H9 (cell line): Measurements from ENCODE around the gene GAK. TPM values are rescaled to one million over a fixed set of nuclear protein-coding genes. Genes with fewer than 3 reads are reported as not detected.

Experiments used
- DNase-seq: peaks from one replicate; pipeline ENCODE4 v3.0.0-alpha.2; 2017
- H2AFZ ChIP-seq: one replicate; pipeline ENCODE4 v1.6.1; 2013; ENCODE audit warnings: mild to moderate bottlenecking, low read length, control low read depth, moderate library complexity
- H2AK5ac ChIP-seq: 2 replicates; pipeline ENCODE4 v1.6.1; 2013; ENCODE audit warnings: low read length, control low read depth, mixed read lengths; ENCODE audit not compliant: insufficient read length
- H2BK120ac ChIP-seq: one replicate; pipeline ENCODE4 v1.6.1; 2013; ENCODE audit warnings: low read depth, mild to moderate bottlenecking, low read length, control low read depth, inconsistent platforms; ENCODE audit not compliant: poor library complexity, severe bottlenecking
- H2BK12ac ChIP-seq: 2 replicates; pipeline ENCODE4 v1.6.1; 2013; ENCODE audit warnings: low read length, control low read depth, mixed read lengths, low read depth; ENCODE audit not compliant: insufficient read length
- H2BK15ac ChIP-seq: 2 replicates; pipeline ENCODE4 v1.6.1; 2013; ENCODE audit warnings: low read depth, low read length, control low read depth
- H2BK20ac ChIP-seq: one replicate; pipeline ENCODE4 v1.6.1; 2013; ENCODE audit warnings: low read depth, mild to moderate bottlenecking, low read length, control low read depth, inconsistent platforms; ENCODE audit not compliant: poor library complexity, severe bottlenecking
- H2BK5ac ChIP-seq: 2 replicates; pipeline ENCODE4 v1.6.1; 2013; ENCODE audit warnings: low read length, control low read depth, mixed read lengths; ENCODE audit not compliant: insufficient read length
- H3K14ac ChIP-seq: 2 replicates; pipeline ENCODE4 v1.6.1; 2013; ENCODE audit warnings: low read length, control low read depth; ENCODE audit not compliant: insufficient read depth
- H3K18ac ChIP-seq: 2 replicates; pipeline ENCODE4 v1.6.1; 2013; ENCODE audit warnings: low read depth, mild to moderate bottlenecking, mixed read lengths, low read length, control low read depth; ENCODE audit not compliant: insufficient read length
- H3K23ac ChIP-seq: 2 replicates; pipeline ENCODE4 v1.6.1; 2013; ENCODE audit warnings: low read length, control low read depth, mixed read lengths, low read depth; ENCODE audit not compliant: insufficient read length
- H3K23me2 ChIP-seq: 2 replicates; pipeline ENCODE4 v1.6.1; 2013; ENCODE audit warnings: low read depth, mild to moderate bottlenecking, mixed read lengths, low read length, control low read depth; ENCODE audit not compliant: insufficient read length, poor library complexity, severe bottlenecking
- H3K27ac ChIP-seq: 2 replicates; pipeline ENCODE4 v1.5.1; 2013; ENCODE audit warnings: low read length, control low read depth, mixed read lengths, low read depth; ENCODE audit not compliant: insufficient read length
- H3K27me3 ChIP-seq: 2 replicates; pipeline ENCODE4 v1.6.1; 2013; ENCODE audit warnings: low read length, control low read depth, inconsistent platforms; ENCODE audit not compliant: insufficient read depth
- H3K4ac ChIP-seq: 2 replicates; pipeline ENCODE4 v1.6.1; 2013; ENCODE audit warnings: low read depth, mild to moderate bottlenecking, control low read depth, inconsistent platforms, low read length, moderate library complexity
- H3K4me1 ChIP-seq: 2 replicates; pipeline ENCODE4 v1.6.1; 2013; ENCODE audit warnings: low read length, control low read depth, inconsistent platforms; ENCODE audit not compliant: insufficient read depth
- H3K4me2 ChIP-seq: 2 replicates; pipeline ENCODE4 v1.6.1; 2013; ENCODE audit warnings: low read length, control low read depth, mixed read lengths; ENCODE audit not compliant: insufficient read length, insufficient read depth
- H3K56ac ChIP-seq: 2 replicates; pipeline ENCODE4 v1.6.1; 2013; ENCODE audit warnings: low read depth, mild to moderate bottlenecking, mixed read lengths, low read length, control low read depth; ENCODE audit not compliant: insufficient read length
- H3K79me1 ChIP-seq: 2 replicates; pipeline ENCODE4 v1.6.1; 2013; ENCODE audit warnings: low read depth, mild to moderate bottlenecking, moderate library complexity, low read length, control low read depth, inconsistent platforms; ENCODE audit not compliant: insufficient read depth, poor library complexity, severe bottlenecking
- H3K79me2 ChIP-seq: 2 replicates; pipeline ENCODE4 v1.6.1; 2013; ENCODE audit warnings: low read length, control low read depth, inconsistent platforms; ENCODE audit not compliant: insufficient read depth
- H3K9ac ChIP-seq: 2 replicates; pipeline ENCODE4 v1.6.1; 2013; ENCODE audit warnings: low read length, control low read depth, mixed read lengths; ENCODE audit not compliant: insufficient read length; ENCODE audit errors: extremely low read depth
- H3K9me3 ChIP-seq: one replicate; pipeline ENCODE4 v1.6.1; 2013; ENCODE audit warnings: low read depth, low read length, inconsistent platforms; ENCODE audit not compliant: control insufficient read depth
- H3T11ph ChIP-seq: one replicate; pipeline ENCODE4 v1.6.1; 2013; ENCODE audit warnings: mild to moderate bottlenecking, low read length, control low read depth, inconsistent platforms
- H4K20me1 ChIP-seq: one replicate; pipeline ENCODE4 v1.6.1; 2013; ENCODE audit not compliant: control insufficient read depth, insufficient read length, insufficient read depth
- H4K5ac ChIP-seq: 2 replicates; pipeline ENCODE4 v1.6.1; 2013; ENCODE audit warnings: low read depth, mild to moderate bottlenecking, mixed read lengths, low read length, control low read depth; ENCODE audit not compliant: insufficient read length
- H4K8ac ChIP-seq: replicated peaks from 2 replicates; pipeline ENCODE4 v1.6.1; 2013; ENCODE audit warnings: low read length, control low read depth, mixed read lengths, low read depth; ENCODE audit not compliant: insufficient read length
- H4K91ac ChIP-seq: 2 replicates; pipeline ENCODE4 v1.6.1; 2013; ENCODE audit warnings: low read depth, mild to moderate bottlenecking, moderate library complexity, mixed read lengths, low read length, control low read depth; ENCODE audit not compliant: insufficient read length
- H3K27ac Mint-ChIP-seq, 3 experiments: 2 replicates in 2 of 3; 3 replicates in 1 of 3; pipeline ENCODE4 v1.8.0; 2020 to 2021; ENCODE audit warnings: mixed read lengths in 3 of 3, mild to moderate bottlenecking in 1 of 3, moderate library complexity in 1 of 3
- H3K27me3 Mint-ChIP-seq: 2 replicates; pipeline ENCODE4 v1.8.0; 2021; ENCODE audit warnings: low read depth, mild to moderate bottlenecking, moderate library complexity, mixed read lengths
- H3K36me3 Mint-ChIP-seq, 3 experiments: 2 replicates in 2 of 3; 3 replicates in 1 of 3; pipeline ENCODE4 v1.8.0; 2020 to 2021; ENCODE audit warnings: low read depth in 3 of 3, mixed read lengths in 3 of 3; ENCODE audit not compliant: insufficient read depth in 1 of 3
- H3K4me1 Mint-ChIP-seq, 2 experiments: 2 replicates each; pipeline ENCODE4 v1.8.0; 2020; ENCODE audit warnings: mixed read lengths in 2 of 2
- H3K4me3 Mint-ChIP-seq, 2 experiments: 2 replicates in 1 of 2; 3 replicates in 1 of 2; pipeline ENCODE4 v1.8.0; 2020 to 2021; ENCODE audit warnings: mild to moderate bottlenecking in 2 of 2, mixed read lengths in 2 of 2, moderate library complexity in 1 of 2
- H3K9me3 Mint-ChIP-seq, 2 experiments: 2 replicates in 1 of 2; 3 replicates in 1 of 2; pipeline ENCODE4 v1.8.0; 2020; ENCODE audit warnings: mild to moderate bottlenecking in 2 of 2, mixed read lengths in 2 of 2, moderate library complexity in 1 of 2
- CTCF ChIP-seq: fragments of 200-600 bp; sonication (generic); conservative IDR thresholded peaks from 3 replicates; pipeline ENCODE4 v1.8.0; 2021; ENCODE audit warnings: antibody characterized with exemption, mild to moderate bottlenecking
- WGBS: extraction: QIAGEN DNeasy Blood & Tissue Kit; methylation state at CpG from one replicate; pipeline ENCODE4 v1.1.7; 2013; ENCODE audit warnings: missing lambda C conversion rate, low lambda C conversion rate, mixed read lengths; ENCODE audit not compliant: insufficient read length; ENCODE audit errors: extremely low coverage; 5-methylcytosine and 5-hydroxymethylcytosine counted together
- total RNA-seq: library from RNA; stranded (reverse); gene quantifications from 2 replicates; pipeline ENCODE4 v1.2.1, GENCODE V29; 2021

GAK gene
- total RNA-seq, 1 experiment from 2014 or later, result 80.7 TPM

DNA sequence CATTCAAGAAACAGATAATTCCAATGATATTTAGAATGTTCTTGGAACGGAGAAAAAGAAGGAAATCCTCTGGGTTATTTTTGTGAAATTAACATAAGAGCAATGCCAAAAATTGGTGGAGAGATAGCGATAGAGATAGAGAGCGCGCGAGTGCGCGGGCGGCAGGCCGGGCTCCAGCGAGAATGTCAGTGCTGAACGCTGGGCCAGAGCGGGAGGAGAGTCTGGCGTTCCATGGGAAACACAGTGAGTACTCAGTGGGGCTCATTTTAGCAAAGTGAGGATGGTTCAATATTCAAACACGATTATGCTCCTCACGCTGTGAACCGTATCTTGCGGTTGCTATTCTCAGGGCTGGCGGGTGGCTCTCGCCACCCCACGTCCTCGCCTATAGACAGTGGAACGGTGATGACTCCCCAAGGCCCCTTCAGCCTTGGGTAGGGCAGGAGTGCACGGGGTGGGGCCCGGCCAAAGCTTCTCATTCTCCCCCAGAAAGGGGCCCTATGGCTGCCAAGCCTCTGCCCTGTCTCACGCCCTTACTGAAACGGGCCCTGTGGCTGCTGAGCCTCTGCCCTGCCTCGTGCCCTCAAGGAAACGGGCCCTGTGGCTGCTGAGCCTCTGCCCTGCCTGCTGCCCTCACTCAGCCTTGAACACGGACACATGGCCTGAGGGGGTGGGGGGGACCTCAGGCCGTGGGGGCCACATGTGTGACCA lies 123.1 kb downstream of the GAK start:
- Histone ChIP-seq H3K4me1 (no peaks in the 10 kb centered on the region), H3K9ac (no peak overlapping the region), H3K23me2 (no peaks in the 10 kb centered on the region), H2AFZ (no peak overlapping the region), H3T11ph (no peak overlapping the region), H2BK5ac (no peak overlapping the region), H3K4me2 (no peak overlapping the region), H3K9me3 (no peaks in the 10 kb centered on the region), H2BK15ac (no peak overlapping the region), H2AK5ac (no peak overlapping the region), H3K4ac (no peak overlapping the region), H3K27ac (no peak overlapping the region), H3K79me2 (no peaks in the 10 kb centered on the region), H4K20me1 (no peaks in the 10 kb centered on the region), H4K5ac (no peak overlapping the region), H3K27me3 (peaks cover 26% of the 10 kb centered on the region), H2BK120ac (no peak overlapping the region), H2BK12ac (no peak overlapping the region), H4K8ac (no peak overlapping the region), H3K18ac (no peak overlapping the region), H2BK20ac (no peak overlapping the region), H3K56ac (no peak overlapping the region), H4K91ac (no peak overlapping the region), H3K14ac (no peak overlapping the region), H3K79me1 (no peaks in the 10 kb centered on the region), H3K23ac (no peak overlapping the region)
- Mint-ChIP-seq H3K9me3 (peaks cover 4 to 11% of the 10 kb centered on the region in 2 experiments), H3K4me3 (no peak overlapping the region; a peak in 1 of 5 replicates), H3K27me3 (peaks cover 100% of the 10 kb centered on the region), H3K27ac (no peak overlapping the region), H3K4me1 (no peaks in the 10 kb centered on the region), H3K36me3 (no peaks in the 10 kb centered on the region; a peak in 1 of 7 replicates)
- WGBS, result no CpG with 5 or more reads among the region's 30 CpGs
- DNase-seq, result no peak
- TF ChIP-seq CTCF, result no peak
